Caco-2 (cell line): Measurements from ENCODE around the gene RND3. TPM values are rescaled to one million over a fixed set of nuclear protein-coding genes. Genes with fewer than 3 reads are reported as not detected.

Experiments
- BruUV-seq: library from RNA; stranded (reverse); fragments of 400-500 nt; replicated peaks from 2 replicates; lab custom pipeline; 2021; lab: Mats Ljungman, UMichigan
- CTCF ChIA-PET: fragments of 300-600 bp; sonication (Branson Sonifier 250); formaldehyde crosslinking; loops from one replicate; lab custom pipeline; 2022; ENCODE audit warnings: antibody characterized with exemption; lab: Charles Lee
- POLR2A ChIA-PET: fragments of 300-600 bp; sonication (Branson Sonifier 250); formaldehyde crosslinking; loops from one replicate; lab custom pipeline; 2022; ENCODE audit warnings: antibody characterized with exemption; lab: Charles Lee
- DNase-seq, 2 experiments: peaks; one replicate each; pipeline versions ENCODE4 v3.0.0 to v3.0.0-alpha.2; 2020 to 2022
- H3K27me3 ChIP-seq: replicated peaks from 2 replicates; pipeline ENCODE4 v1.6.0; 2011; ENCODE audit warnings: low read length; ENCODE audit not compliant: control insufficient read depth, insufficient read depth
- H3K36me3 ChIP-seq: 2 replicates; pipeline ENCODE4 v1.5.1; 2011; ENCODE audit warnings: low read length; ENCODE audit not compliant: control insufficient read depth, insufficient read depth
- H3K4me1 ChIP-seq: fragments of 250-450 bp; sonication (Bioruptor Pico); 2 replicates; pipeline ENCODE4 v1.5.1; 2020; ENCODE audit warnings: mild to moderate bottlenecking
- H3K4me3 ChIP-seq: 2 replicates; pipeline ENCODE4 v1.5.1; 2011; ENCODE audit warnings: low read depth, mild to moderate bottlenecking, control low read depth, low read length
- H3K9me3 ChIP-seq: fragments of 250-450 bp; sonication (Bioruptor Pico); 2 replicates; pipeline ENCODE4 v1.5.1; 2020; ENCODE audit warnings: mild to moderate bottlenecking, moderate library complexity
- H3K27ac Mint-ChIP-seq: one replicate; pipeline ENCODE4 v1.8.0; 2022; ENCODE audit warnings: mixed read lengths; ENCODE audit not compliant: unreplicated experiment
- H3K27me3 Mint-ChIP-seq: one replicate; pipeline ENCODE4 v1.8.0; 2022; ENCODE audit warnings: mixed read lengths; ENCODE audit not compliant: insufficient read depth, unreplicated experiment
- H3K36me3 Mint-ChIP-seq: one replicate; pipeline ENCODE4 v1.8.0; 2022; ENCODE audit warnings: mild to moderate bottlenecking, mixed read lengths; ENCODE audit not compliant: insufficient read depth, unreplicated experiment
- H3K4me1 Mint-ChIP-seq: one replicate; pipeline ENCODE4 v1.8.0; 2022; ENCODE audit warnings: low read depth, mixed read lengths; ENCODE audit not compliant: unreplicated experiment
- H3K4me3 Mint-ChIP-seq: one replicate; pipeline ENCODE4 v1.8.0; 2022; ENCODE audit warnings: mild to moderate bottlenecking, moderate library complexity, mixed read lengths; ENCODE audit not compliant: unreplicated experiment
- H3K9me3 Mint-ChIP-seq: one replicate; pipeline ENCODE4 v1.8.0; 2022; ENCODE audit warnings: mixed read lengths; ENCODE audit not compliant: unreplicated experiment
- CTCF ChIP-seq, 2 experiments: fragments of 200-600 bp in 1 of 2; IDR thresholded peaks; 1 replicate in 1 of 2; 2 replicates in 1 of 2; pipeline versions ENCODE4 v1.5.1 to v1.8.0; 2011 to 2022; ENCODE audit warnings: antibody characterized with exemption in 1 of 2, control low read depth in 1 of 2, inconsistent platforms in 1 of 2, low read depth in 1 of 2, low read length in 1 of 2, mild to moderate bottlenecking in 1 of 2, moderate library complexity in 1 of 2; ENCODE audit not compliant: insufficient read depth in 1 of 2, severe bottlenecking in 1 of 2, unreplicated experiment in 1 of 2
- intact Hi-C: fragments of 100-400 bp; cut with micrococcal nuclease; formaldehyde crosslinking; loops from one replicate; pipeline ENCODE4 v1.10.0; 2022; ENCODE audit not compliant: unreplicated experiment
- total RNA-seq: library from RNA; stranded (reverse); gene quantifications from 2 replicates; pipeline ENCODE4 v1.2.3, GENCODE V29; 2022

RND3 gene
- total RNA-seq, 1 experiment from 2014 or later = 75.0 TPM

GRCh38 chr2:150517951-150518680, 30.6 kb upstream of the RND3 start:
- TF ChIP-seq CTCF (IDR thresholded peaks at IDR 0.05; ENCODE audit: insufficient read depth in 1 of 2, low read depth in 1 of 2, low read length in 1 of 2, severe bottlenecking in 1 of 2, unreplicated experiment in 1 of 2) = no peak
- no peak for DNase-seq
- Mint-ChIP-seq H3K4me3 (no peak overlapping the region), H3K9me3 (peaks cover 12% of the 10 kb centered on the region), H3K36me3 (no peaks in the 10 kb centered on the region), H3K4me1 (no peaks in the 10 kb centered on the region), H3K27ac (no peak overlapping the region), H3K27me3 (no peaks in the 10 kb centered on the region)
- POLR2A ChIA-PET = no interaction called here
- Histone ChIP-seq H3K4me3 (no peak overlapping the region), H3K27me3 (no peaks in the 10 kb centered on the region), H3K4me1 (no peaks in the 10 kb centered on the region), H3K36me3 (no peaks in the 10 kb centered on the region), H3K9me3 (no peaks in the 10 kb centered on the region)
- CTCF ChIA-PET = no interaction called here
- intact Hi-C loops = no loop called here
- BruUV-seq = no TSS peak

GRCh38 chr2:150513647-150514046, 26.2 kb upstream of the RND3 start:
- Mint-ChIP-seq H3K27me3 (no peaks in the 10 kb centered on the region), H3K4me3 (no peak overlapping the region), H3K36me3 (no peaks in the 10 kb centered on the region), H3K4me1 (no peaks in the 10 kb centered on the region), H3K9me3 (no peaks in the 10 kb centered on the region), H3K27ac (no peak overlapping the region)
- H3K36me3 ChIP-seq = no peaks in the 10 kb centered on the region
- no peak for TF ChIP-seq CTCF (IDR thresholded peaks at IDR 0.05; ENCODE audit: insufficient read depth in 1 of 2, low read depth in 1 of 2, low read length in 1 of 2, severe bottlenecking in 1 of 2, unreplicated experiment in 1 of 2)
- H3K4me1 ChIP-seq = peaks cover 2% of the 10 kb centered on the region; the same call in 1 of the 2 replicates
- H3K9me3 ChIP-seq = no peaks in the 10 kb centered on the region
- intact Hi-C loops = no loop called here
- CTCF ChIA-PET = no interaction called here
- H3K27me3 ChIP-seq = no peaks in the 10 kb centered on the region
- DNase-seq = no peak
- H3K4me3 ChIP-seq = no peak overlapping the region
- BruUV-seq = no TSS peak
- POLR2A ChIA-PET = no interaction called here

GRCh38 chr2:150508497-150509137, 21.1 kb upstream of the RND3 start:
- H3K9me3 ChIP-seq = no peaks in the 10 kb centered on the region
- intact Hi-C loops = no loop called here
- Mint-ChIP-seq H3K4me1 (no peaks in the 10 kb centered on the region), H3K4me3 (no peak overlapping the region), H3K27me3 (no peaks in the 10 kb centered on the region), H3K27ac (no peak overlapping the region), H3K9me3 (no peaks in the 10 kb centered on the region), H3K36me3 (no peaks in the 10 kb centered on the region)
- DNase-seq = no peak
- H3K4me1 ChIP-seq = peaks cover 6% of the 10 kb centered on the region; the same call in 1 of the 2 replicates
- ChIA-PET CTCF (no interaction called here), POLR2A (interaction anchor here (0.6 kb wide), 1 partner anchor 387 kb away, joined by 3 read pairs; no protein-coding TSS in a partner anchor)
- H3K4me3 ChIP-seq = no peak overlapping the region
- no peak for TF ChIP-seq CTCF (IDR thresholded peaks at IDR 0.05; ENCODE audit: insufficient read depth in 1 of 2, low read depth in 1 of 2, low read length in 1 of 2, severe bottlenecking in 1 of 2, unreplicated experiment in 1 of 2)
- no peaks in the 10 kb centered on the region for H3K27me3 ChIP-seq
- no peaks in the 10 kb centered on the region for H3K36me3 ChIP-seq
- no TSS peak for BruUV-seq
